GM10847 (cell line): ENCODE measurements around the gene ZFPM1.

Experiments
- POLR2A ChIP-seq: IDR thresholded peaks from 2 replicates; pipeline ENCODE4 v1.6.1; 2011; ENCODE audit not compliant: insufficient read length; ENCODE audit errors: extremely low read depth

The ZFPM1 gene

DNA sequence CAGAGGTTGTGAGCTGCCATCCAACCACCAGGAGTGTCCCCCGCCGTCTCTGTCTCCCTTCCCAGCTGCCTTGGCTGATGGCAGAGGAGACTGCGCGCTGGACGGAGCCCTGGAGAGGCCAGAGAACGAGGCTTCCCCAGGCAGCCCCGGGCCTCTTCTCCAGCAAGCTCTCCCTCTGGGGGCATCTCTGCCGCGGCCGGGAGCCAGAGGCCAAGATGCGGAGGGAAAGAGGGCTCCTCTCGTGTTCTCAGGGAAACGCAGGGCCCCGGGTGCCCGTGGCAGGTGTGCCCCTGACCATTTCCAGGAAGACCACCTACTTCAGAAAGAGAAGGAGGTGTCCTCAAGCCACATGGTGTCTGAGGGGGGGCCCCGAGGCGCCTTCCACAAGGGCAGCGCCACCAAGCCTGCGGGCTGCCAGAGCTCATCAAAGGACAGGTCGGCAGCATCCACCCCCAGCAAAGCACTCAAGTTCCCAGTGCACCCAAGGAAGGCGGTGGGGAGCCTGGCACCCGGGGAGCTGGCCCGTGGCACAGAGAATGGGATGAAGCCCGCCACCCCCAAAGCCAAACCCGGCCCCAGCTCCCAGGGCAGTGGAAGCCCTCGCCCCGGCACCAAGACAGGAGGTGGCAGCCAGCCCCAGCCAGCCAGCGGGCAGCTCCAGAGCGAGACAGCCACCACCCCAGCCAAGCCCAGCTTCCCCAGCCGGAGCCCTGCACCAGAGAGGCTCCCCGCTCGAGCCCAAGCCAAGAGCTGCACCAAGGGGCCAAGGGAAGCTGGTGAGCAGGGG is 14.8 kb upstream of the ZFPM1 start:
- TF ChIP-seq POLR2A, result no peak

DNA sequence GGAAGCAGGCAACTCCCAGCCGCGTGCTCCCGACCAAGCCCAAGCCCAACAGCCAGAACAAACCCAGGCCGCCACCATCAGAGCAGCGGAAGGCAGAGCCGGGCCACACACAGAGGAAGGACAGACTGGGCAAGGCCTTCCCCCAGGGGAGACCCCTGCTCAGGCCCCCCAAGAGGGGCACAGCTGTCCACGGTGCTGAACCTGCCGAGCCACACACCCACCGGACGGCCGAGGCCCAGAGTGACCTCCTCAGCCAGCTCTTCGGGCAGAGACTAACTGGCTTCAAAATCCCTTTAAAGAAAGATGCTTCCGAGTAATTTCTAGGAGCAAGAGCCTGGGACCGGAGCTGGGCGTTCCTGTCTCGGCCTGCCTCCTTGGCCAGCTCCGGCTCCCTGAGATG is 14.1 kb upstream of the ZFPM1 start:
- TF ChIP-seq POLR2A, result no peak

DNA sequence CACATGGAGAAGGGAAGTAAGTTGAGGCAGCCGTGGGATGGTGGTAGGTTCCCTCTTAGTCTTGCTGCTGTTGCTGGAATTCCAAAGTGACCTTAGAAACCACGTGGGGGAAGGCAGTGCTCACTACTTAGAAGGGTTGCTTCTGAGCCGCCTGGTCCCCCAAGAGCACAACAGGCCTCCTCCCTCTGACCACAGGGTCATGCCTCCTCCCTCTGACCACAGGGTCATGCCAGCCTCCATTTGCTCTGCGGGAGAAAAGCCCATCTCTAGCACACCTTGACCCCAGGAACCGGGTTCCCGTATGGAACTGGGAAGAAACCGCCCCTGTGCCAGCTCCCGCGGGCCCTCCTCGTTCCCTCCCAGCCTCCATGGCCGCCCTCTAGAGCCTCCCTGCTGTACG is 13.4 kb upstream of the ZFPM1 start:
- no peak for TF ChIP-seq POLR2A

DNA sequence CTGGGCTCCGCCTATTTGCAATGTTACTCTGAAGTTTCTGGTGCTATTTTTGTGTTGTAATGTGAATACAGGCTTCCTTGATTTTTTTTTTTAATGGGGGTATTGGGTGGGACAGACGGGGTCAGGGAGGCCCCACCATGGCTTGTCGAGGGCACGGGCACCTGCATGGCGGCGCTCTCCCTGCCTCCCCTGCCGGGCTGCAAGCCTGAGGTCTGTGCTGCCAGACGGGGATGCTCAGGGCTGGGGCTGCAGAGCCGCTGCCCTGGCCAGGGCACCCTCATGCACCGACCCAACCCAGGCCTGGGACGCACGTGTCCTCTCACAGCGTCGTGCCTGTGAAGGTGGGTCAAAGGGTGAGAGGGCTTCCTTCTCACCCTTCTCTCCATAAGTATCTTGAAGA is 13.0 kb upstream of the ZFPM1 start:
- TF ChIP-seq POLR2A, result no peak

DNA sequence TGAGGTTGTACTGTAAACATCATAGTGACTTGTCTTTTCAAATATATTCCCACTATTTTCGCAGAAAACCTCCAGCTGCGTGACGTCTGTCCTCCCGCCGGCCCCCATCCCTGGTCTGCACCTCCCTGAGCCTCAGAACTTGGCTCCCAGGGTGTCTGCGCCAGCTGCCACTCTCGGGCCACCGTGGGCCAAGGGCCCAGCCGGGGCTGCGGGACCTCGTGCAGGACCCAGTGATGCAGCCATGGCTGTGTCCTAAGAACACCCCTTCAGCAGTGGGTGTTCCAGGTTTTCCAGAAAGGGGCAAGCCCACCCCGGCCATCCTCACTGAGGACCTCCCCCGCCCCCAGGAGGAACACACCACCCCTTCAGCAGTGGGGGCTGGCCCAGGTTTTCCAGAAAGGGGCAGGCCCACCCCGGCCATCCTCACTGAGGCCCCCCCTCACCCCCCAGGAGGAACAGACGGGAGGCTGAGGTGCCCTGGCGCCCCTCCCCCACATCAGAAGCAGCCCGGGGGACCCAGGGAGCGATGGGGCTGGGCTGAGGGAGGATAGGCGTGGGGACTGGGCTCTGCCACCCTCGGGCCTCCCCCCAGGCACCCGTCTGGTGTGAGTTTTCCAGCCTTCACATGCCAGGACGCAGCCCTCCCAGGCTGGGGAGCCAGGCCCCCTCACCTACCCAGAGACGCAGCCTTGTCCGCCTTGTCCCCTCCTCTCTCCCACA is 12.2 kb upstream of the ZFPM1 start:
- TF ChIP-seq POLR2A, result no peak

DNA sequence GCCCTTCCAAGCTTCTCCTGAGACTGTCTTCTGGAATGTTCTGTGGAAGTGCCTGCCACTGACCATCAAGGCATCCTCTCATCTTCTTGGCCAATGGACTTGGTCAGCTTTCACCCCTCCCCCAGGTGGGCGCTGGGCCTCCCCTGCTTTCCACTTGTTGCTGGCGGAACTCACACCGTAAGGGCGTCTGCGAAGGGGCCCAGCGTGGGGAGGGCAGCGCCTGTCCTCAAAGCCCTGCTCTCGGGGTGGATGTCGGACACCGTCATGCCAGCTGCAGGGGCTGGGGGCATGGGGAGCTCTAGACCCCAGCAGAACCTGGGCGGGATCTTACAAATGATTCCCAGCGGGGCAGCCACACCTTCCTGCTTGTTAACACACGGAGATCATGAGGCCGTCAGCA is 11.6 kb upstream of the ZFPM1 start:
- TF ChIP-seq POLR2A, result no peak

DNA sequence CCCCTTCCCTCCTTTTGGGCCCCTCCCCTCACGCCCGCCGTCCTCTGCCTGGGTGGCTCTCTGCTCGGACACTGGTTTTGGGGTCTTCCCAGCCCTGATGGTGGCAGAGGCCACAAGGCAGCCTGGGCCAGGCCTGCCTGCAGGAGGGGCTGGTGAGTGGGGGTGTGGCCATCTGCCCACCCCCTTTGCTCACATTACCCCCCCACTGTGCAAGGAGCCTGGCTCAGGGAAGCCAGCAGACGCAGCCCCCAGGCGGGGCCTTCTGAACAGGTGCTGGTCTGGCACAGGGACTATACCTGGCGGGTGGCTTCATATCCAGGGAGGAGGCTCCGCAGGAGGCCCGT is 10.7 kb upstream of the ZFPM1 start:
- no peak for TF ChIP-seq POLR2A

DNA sequence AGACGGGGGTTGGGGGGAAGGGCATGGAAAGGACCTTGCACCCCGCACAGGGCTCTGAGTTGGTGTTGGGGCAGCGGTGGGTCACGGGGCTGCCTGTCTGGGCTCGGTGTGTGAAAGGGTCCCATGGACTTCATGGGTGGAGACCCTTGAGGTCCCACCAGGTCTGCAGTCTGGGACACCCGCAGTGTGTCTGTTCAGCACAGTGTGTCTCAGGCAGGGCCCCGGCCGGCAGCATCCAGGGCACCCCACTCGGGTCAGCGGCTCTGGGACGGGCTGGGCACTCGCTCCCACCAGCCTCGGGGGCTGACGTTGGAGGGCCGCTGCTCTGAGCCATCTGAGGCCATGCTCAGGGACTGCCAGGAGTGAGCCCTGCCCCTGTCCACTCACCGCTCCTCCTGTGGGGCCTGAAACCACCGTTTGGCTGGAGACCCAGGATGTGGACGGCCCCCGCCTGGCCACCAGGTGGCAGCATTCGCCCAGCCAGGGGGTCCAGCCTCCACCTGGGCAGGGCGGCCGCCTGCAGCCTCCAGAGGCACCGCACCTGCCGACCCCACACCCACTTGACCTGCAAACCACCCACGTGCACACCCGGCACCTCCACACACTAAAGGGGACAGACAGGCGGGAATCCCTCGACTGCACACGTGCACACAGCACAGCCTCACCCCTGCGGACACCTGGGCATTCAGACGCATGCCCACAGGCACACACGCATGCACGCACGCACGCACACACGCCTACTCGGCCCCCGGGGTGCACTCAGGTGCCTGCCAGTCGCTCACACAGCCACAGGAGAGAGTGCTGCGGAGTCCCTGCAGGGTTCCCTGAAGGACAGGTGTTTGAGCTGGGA is 10.1 kb upstream of the ZFPM1 start:
- no peak for TF ChIP-seq POLR2A

DNA sequence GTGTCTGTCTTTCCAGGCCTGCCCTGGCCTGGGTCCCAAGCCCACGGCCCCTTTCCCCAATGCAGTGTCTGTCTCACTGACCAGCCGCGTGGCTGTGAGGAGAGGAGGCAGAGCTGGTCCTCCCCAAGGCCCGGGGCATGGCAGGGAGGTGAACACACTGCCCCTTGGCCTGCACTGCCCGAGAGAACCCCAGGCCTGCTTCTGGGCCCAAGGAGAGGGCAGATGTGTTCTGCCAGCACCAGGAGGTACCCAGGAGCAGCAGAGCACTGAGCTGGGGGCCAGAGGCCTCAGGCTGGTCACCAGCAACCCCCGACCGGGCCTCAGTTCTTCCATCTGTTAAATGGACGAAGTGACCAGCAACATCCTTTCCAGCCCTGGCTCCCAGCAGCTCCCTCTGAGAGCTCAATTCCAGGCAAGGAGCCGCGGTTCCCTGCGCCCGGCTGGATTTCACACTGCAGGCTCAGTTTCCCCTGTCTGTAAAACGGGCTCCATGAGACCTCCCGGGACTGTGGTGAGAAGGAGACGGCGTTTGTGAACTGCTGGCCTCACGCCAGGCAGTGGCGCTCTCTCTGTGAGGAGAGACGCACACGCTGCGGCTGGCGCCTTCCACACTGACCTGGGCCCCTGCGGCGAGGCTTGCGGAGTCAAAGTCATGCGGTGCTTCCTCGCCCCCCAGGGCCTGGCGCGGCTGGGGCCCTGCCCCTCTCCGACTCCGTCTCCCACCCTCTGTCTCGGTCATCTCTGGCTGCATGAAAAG is 8.1 kb upstream of the ZFPM1 start:
- no peak for TF ChIP-seq POLR2A

DNA sequence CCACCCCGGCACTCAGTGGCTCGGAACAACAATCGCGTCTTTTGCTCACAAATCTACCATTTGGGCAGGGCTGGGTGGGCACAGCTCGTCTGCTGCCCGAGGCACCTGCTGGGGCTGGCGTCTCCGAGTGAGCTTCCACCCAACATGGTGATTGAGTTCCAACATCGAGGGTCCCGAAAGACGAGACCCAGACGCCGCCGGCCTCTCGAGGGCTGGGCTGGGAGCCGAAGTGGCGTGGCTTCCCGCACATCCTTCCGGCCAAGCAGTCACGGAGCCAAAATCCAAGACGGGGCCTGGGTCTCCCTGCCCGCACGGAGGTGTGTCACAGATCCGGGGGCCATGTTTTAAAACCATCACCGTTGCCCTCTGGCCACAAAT is 7.5 kb upstream of the ZFPM1 start:
- no peak for TF ChIP-seq POLR2A

DNA sequence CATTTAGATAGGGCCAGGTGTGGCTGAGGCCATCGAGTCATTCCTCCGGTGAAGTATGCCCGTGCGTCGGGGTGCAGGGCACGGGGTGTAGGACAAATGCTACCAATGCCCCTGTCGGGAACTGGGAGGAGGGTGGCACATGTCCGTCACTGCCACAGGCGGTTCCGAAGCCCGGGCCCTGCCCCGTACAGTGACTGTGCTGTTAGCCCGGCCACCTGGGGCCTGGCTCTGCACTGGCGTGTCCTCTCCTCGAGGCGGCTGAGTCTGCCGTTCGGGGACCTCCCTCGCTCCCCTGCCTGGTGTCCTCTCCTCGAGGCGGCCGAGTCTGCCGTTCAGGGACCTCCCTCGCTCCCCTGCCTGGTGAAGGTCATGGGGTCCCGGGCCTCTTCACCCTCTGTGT is 7.0 kb upstream of the ZFPM1 start:
- no peak for TF ChIP-seq POLR2A

DNA sequence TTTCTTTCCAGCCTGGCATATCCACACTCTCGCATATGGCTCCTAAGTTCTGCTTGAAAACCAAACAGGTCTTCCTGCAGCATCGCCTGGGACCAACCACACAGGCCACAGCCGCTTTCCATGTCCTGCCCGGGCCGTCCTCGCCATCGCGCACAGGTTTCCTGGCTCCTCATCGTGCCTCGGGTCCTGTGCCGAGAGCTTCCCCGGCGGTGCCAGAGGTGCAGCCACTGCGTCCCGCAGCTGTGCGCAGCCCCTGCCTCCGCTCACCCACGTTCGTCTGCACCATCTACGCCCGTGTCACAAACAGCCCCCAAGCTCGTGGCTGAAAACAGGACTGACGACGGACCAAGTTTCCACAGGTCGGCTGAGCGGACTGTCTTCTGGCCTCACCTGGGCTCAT is 6.3 kb upstream of the ZFPM1 start:
- TF ChIP-seq POLR2A, result no peak

DNA sequence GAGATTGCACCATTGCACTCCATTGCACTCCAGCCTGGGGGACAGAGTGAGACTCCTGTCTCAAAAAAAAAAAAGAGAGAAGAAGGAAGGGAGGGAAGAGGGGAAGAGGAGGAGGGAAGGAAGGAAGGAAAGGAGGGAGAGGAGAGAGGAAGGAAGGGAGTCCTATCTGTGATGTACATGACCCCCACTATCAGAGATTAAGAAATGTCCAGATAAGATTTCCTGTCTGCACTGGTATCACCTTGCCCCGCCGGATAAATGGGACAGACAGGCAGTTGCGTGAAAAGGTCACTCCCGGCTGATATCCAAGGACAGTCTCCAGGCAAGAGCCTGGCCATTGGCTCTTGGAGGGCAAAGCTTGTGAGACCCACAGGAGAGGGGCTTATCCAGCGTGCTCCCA is 5.2 kb upstream of the ZFPM1 start:
- TF ChIP-seq POLR2A, result no peak

DNA sequence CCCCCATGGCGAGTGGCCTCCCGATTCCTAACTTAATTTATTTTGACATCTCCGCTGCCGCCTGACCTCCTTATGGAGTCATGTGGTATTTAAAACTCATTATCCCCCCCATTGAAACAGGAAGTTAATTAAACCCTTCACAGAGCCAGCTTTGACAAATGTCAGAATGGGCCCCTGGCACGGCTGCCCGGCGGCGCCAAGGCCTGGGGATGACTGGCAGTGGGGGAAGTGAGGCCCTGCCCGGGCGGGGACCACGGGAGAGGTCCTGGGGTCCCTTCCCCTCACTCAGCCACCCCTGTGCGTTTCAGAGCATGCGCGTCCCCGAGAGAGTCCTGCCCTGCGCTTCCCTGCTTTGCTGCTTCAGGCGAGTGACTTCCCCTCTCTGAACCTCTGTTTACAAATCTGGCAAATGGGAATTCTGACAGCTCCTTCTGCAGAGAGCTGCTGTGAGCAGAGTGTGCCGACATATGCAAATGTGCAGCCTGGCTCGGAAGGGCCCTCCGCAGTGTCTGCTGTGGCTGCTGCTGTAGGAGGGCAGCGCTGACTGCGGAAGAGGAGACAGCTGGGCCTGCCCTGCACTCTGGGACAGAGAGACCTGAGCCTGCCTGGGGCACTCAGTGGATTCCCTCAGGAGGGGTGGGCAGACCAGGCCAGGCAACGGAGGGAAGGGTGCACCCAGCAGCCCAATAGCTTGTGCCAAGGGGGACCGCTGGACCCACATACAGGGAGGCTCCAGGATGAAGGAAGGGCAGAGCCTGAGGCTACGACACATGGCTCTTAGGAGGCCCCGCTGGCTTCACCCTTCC is 4.4 kb upstream of the ZFPM1 start:
- TF ChIP-seq POLR2A, result no peak

DNA sequence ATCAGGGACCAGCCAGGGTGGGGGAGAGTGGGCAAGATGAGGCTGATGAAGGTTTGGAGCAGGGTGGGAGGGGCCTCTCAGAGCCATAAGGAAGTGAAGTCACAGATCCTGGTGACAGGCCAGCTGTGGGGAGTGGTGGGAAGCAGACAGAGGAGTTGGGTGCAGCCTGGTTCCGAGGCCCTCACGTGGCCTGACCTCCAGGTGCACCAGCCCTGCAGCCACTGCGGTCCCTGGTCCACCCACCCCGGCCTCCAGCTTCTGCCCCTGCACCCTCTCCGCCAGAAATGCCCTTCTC is 3.9 kb upstream of the ZFPM1 start:
- TF ChIP-seq POLR2A, result no peak
